Measurements from ENCODE around the gene TMEM132A.

GRCh38 chr11:60878245-60879101 is 45.8 kb upstream of the TMEM132A start:
- TF ChIP-seq CTCF (IDR thresholded peaks at IDR 0.05) (no peak), EZH2phosphoT487 (IDR thresholded peaks at IDR 0.05) (no peak)
